Measurements from ENCODE around the gene BEND7.

GRCh38 chr10:13503745-13504463, 24.9 kb downstream of the BEND7 start:
- TF ChIP-seq CTCF (IDR thresholded peaks at IDR 0.05; ENCODE audit: borderline replicate concordance, extremely low read depth, low read length, poor library complexity, severe bottlenecking) (no peak), EZH2 (IDR thresholded peaks at IDR 0.05; ENCODE audit: borderline replicate concordance, low read depth, low read length, severe bottlenecking) (no peak)
